Renal cortical epithelial cell (primary cell): ENCODE measurements around the gene ARSB. TPM values are rescaled to one million over a fixed set of nuclear protein-coding genes. Genes with fewer than 3 reads are reported as not detected.
A peak's percentile ranks its signal among the peaks of the same experiment; 100 is the strongest.
"Not testable (repeated sequence)": the region's sequence is repeated elsewhere in the genome, so short reads cannot be mapped to it uniquely, and the experiment has no call there.

ENCODE experiments used
- DNase-seq: peaks from one replicate; pipeline ENCODE4 v3.0.0-alpha.2; 2011; ENCODE audit warnings: low read depth
- total RNA-seq: library from RNA; depleted of rRNA; stranded (reverse); fragments of >200 nt; gene quantifications from 2 replicates; pipeline ENCODE4 v1.2.3, GENCODE V29; 2014

ARSB gene
- total RNA-seq, 1 donor from 2014 or later, result 19.5 TPM

DNA sequence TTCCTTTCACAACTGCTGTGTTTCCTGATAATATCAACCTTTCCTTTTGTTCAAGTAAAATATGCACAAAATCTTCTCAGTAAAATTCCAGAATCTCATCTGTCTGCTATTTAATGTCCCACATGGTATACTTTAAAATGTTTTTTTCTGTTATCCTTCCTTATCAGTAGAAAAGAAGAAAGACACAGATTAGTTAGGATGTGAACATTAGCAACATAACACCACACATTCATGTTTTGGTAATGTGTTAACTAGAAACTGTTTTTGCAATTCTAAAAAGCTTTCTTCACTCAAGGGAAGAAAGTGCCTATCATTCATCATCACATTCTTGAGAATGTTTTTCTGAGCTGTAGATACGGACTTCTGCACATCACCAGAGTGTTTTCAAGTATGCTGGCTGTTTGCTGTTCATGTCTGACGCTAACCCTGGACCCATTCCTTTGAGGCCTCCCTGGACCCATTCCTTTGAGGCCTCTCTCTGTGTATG, 10.5 kb upstream of the ARSB start:
- no peak for DNase-seq

DNA sequence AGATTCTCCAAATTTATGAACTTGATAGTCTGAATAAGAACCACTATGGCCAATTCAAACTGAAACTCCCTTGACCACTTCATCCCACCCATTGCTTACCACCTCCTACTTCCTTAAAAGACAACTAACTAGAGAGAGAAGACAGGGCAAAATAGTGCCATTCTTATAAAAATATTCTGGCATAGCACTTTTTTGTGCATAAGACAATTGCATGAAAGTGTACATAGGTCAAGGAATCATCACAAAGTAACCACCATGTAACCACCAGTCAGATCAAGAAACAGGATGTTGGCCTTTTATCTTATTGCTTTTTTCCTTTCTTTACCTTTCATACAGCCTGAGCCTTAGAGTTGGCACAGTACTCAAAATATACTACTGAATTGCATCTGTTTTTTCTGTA, 8.1 kb upstream of the ARSB start:
- no peak for DNase-seq

DNA sequence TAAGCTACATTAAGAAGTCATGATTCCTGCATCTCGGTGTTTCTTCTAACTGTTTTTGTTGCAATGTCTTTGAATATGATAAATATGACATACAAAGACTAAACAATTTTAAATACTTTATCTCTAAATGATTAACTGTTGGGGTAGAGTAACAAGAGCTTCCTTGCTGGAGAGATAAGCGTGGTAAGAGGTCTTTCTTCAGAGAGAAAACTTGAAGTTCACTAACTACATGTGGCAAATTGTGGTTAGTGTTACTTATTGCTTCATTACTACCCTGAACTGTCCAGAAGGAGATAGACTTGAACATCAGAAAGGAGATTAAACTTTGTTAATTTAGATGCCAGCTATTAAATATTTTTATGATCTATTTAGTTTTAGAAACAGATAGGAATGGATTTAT, 7.0 kb upstream of the ARSB start:
- no peak for DNase-seq

DNA sequence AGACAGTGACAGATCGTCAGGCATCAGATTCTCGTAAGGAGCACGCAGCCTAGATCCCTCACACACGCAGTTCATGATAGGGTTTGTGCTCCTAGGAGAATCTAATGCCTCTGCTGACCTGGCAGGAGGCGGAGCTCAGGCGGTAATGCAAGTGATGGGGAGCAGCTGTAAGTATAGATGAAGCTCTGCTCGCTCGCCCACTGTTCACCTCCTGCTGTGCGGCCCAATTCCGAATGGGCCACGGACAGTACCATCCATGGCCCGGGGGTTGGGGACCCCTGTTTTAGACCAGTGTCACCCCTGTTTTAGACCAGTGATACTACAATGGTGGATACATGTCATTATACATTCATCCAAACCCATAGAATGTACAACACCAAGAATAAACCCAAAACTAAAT, 4.0 kb upstream of the ARSB start:
- no peak for DNase-seq

DNA sequence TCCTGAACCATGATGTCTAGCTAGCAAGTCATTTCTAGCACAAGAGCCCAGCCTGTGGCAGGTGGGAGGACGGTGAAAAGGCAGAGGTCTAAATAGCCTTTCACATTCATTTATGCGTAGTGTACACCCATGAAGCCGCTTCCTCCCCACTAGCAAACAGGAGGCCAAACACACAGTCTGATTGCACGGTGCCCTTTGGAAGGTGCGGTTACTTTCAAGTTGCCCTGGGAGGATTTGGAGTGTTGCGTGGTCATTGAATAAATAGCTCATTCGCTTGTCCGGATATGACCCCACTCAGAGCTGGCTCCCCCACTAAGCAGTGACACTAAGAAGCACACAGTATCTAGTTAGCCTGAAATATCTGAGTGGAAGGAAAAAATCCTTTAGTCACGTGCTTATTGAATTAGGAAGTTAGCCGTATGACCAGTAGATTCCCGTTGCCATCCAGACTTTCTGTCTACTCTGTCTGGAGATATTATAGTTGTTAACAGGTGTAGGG, 664 bp upstream of the ARSB start:
- peak; percentile 87 for DNase-seq

DNA sequence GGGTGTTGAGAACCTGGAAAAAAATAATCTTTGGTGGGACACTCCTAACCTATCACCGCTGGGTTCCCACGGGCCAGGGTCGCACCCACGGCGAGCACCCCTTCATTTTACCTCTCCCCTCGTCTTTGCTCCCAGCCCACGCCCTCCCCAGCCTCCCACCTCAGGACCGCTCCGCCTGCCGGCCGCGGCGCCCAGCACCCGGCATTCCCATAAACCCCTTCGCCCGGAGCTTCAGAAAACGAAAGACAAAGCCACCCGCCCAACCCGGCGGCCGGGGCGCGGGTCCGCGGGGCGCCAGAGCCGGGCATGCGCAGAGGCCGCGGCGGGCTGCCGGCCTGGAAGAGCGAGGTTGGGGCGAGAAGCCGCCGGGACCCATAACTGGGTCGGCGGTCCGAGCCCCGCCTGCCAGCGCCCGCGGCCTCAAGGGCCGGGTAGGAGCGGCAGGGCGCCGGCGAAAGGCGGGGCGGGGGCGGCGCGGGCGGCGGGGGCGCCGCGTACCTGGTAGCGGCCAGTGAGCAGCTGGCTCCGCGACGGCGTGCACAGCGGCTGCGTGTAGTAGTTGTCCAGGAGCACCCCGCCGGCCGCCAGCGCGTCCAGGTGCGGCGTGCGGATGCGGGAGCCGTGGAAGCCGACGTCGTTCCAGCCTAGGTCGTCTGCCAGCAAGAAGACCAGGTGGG, 533 bp downstream of the ARSB start:
- peak; percentile 60 for DNase-seq

DNA sequence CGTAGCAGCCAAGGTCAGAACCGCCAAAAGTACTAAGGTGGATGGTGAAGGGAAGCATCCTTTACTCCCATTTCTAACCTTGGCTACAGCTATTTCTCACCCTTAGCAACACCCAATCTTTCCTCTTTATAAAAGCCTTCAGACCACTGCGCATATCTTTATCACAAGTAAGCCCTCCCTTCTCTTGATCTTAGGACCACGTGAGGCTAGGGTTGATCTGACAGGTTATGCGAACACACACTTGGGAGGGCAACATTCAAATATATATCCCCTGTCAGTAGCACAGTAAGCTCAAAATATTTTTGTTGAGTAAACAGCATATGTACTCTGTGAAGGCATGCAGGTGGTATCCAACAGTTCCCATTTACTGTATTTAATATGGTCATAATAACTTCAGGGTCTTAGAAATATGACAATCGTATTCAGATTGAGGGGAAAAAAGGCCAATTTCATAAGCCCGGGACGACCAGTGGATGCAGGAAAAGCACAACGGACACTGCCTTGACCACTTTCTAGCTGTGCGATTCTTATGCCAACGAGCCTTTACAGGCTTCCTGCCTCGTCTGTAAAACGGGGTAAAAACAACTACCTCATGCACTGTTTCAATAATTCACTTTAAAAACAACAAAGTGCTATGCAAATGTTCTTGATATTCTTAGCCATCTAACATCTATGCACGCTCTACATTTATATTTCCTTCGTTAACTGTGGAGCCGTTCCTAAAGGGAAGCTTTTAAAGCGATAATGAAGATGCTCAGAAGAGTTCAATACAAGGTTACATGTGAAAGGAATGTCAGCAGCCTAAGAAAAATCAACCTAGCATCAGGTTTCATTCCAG, 1.3 kb downstream of the ARSB start:
- DNase-seq, result peak; percentile 46

DNA sequence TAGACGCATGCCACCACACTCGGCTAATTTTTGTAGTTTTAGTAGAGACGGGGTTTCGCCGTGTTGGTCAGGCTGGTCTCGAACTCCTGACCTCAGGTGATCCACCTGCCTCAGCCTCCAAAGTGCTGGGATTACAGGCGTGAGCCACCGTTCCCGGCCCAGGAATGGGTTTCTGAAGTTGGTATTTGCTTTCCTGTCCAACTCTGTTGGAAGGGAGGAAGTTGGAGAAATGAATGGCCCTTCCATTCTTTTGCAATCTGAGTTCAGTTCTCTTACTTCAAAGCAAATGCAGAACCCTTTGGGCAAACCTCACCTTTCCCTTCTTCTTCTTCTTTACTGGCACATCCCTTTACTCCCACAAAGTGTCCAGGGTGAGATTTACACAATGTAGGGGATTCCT, 1.9 kb downstream of the ARSB start:
- not testable (repeated sequence) for DNase-seq

DNA sequence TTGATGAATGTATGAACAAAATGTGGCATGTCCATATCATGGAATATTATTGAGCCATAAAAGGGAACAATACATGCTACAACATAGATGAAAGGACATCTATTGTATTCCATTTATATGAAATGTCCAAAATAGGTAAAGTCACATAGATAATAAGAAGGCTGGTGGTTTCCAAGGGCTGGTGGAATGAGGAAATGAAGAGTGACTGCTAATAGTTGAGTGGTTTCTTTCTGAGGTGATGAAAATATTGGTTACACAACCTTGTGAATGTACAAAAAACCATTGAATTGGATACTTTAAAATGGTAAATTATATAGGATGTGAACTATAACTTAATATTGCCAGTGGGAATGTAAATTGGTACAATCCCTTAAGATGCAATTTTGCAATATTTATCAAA, 5.2 kb downstream of the ARSB start:
- DNase-seq, result peak; percentile 66

DNA sequence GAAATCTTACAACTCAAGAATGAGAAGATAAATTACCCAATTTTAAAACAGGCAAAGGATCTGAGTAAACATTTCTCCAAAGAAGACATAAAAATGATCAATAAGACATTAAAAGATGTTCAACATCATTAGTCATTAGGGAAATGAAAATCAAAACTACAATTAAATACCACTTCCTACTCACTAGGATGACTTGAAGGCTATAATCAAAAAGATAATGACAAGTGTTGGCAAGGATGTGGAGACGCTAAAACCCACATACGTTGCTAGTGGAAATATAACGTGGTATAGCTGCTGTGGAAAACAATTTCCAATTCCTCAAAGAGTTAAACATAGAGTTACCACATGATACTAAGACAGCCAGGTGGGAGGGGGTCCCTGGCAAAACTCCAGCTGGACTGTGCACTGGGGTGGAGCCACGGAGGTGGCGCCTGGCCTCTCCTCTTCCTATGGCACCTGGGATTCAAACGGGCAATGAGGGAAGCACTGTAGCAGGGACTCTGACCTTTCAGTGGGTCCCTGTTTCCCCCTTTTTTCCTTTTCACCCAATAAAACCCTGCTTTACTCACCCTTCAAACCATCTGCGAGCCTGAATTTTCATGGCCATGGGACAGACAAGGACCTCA, 5.9 kb downstream of the ARSB start:
- DNase-seq, result no peak

DNA sequence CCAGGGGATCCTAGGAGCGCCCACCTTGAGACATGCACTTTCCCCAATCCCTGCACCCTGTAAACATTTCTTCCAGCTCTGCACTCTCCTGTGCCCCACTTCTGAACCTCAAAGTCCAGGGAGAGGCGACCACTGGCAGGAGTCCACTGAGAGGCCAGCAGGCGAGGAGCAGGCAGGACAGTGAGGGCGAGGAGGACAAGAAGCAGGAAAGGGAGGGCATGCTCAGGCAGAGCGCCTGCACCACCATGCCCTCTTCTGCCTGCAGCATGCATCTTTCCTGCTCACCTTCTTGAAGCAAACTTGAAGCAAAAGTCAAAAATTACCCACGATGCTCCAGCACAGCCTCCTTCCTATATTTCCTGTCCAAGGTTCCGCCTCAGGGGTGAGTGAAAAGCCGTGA, 10.1 kb downstream of the ARSB start:
- DNase-seq, result no peak

DNA sequence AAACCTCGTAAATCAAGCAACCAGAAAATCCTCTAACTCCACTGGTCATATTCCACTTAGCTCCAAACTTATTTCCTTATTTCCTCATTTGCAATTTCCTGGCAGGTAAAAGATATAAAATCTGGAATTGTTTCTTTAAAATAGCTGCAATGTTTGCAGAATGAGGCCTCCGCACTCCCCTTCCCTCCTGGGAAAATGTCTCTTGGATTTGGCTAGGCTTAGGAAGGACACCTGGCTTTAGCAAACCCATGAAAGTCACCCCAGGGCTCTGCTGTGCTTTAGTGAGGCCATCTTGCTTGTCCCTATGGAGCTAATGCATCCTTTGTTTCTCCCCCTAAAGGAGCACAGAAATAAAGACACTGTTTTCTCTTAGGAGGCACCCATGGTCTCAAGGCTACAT, 10.5 kb downstream of the ARSB start:
- no peak for DNase-seq

DNA sequence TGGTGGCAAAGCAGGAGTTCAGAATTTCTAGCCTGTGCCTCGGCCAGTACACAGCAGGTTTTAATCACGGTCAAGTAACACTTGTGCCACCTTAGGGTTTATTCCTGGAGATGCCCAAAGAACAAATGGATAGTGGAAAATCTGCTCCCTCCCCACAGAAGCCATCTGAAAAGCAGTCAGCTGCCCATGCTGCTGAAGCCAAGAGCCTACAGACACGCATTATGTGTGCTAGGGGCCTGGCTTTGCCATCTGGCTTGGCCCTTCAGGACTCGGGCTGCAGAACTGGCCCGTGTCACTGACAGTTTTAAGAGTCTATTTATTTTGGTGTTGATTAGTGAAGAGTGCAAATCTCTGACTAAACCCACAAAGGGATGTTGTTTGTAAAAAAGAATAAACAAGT, 11.1 kb downstream of the ARSB start:
- no peak for DNase-seq

DNA sequence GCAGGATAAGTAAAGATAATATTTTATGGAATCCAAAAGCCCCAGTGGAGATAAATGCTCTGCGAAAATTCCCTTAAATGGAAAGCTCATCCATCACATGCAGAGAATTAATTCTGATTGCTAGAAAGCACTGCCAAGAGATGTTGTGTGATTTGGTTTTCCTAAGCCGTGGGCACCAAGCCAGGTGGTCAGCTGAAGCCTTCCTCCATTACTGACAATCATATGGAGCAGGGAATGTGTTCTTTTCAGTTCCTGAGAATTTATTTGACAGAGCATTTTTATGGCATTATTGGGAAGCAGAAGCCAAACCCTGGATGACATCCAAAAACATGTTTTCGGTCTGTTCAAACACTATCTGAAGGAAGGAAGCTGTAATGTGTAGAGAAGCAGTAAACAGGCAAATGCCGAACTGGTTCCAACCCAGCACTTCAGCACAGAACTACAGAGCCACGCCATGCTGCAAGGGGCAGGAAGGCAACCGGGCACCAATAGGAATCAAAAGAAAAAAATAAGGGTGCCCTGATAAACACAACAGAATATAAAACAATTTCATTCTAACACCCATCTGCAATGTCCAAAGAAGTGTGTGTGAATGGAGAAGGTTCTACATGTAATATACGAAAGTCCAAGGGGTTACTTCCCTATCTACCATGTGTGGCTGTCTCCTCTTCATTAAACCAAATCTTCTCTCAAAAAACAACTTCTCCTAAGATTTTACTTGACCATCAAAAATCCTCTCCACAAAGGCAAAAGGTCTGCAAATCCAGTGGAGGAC, 12.3 kb downstream of the ARSB start:
- peak; percentile 25 for DNase-seq

DNA sequence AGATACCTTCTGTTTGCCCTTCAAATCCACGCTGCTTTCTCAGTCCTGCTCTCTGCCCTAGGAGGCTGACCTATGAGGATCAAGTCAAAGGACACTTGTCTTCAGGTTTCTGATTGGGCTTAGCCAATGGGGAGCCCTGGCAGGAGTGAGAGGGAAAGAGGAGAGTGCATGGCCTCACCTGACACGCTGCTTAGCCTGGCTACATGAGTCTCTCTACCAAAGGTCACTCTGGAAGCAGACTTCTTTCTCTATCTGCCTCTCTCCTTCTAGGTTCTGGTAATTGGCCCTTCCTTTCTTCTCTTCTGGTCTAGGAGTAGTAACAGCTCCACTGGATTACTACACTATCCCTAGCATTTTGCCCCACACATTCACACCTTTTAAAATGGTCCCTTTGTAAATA, 13.1 kb downstream of the ARSB start:
- no peak for DNase-seq

DNA sequence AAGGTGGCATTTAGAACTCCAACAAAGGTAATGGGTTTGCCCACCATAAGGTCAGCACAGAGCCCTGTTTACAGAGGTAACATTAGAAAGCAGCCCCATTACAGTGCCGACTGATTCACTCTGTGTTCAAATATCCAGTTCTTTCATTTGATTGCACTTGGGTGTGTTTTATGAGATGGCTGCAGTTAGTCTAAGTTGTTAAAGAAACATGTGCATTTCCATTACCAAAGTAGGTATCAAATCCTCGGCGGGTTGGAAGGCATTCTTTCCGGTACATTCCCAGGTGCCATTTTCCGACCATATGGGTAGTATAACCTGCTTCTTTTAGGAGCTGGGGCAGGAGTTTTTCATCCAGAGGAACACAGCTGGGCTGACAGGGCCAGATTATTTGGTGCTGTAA, 16.3 kb downstream of the ARSB start:
- DNase-seq, result no peak

DNA sequence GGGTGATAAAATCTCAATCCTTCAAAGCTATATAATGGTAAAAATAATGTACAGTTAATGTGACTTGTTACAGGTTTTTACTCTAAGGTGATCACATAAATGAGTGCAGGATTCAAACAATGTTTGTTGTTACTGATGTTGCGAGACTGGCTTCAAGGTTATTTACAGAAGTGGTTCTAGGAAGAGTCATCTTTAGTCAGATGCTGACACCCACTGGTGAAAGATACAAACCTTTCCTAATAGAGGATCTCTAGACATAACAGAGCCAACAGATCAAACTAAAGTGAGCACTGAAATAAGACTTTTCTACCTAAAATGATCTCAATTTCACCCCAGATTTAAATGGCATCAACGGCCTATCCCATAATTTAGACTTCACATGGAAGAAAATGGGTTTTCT, 20.2 kb downstream of the ARSB start:
- DNase-seq, result peak; percentile 83

DNA sequence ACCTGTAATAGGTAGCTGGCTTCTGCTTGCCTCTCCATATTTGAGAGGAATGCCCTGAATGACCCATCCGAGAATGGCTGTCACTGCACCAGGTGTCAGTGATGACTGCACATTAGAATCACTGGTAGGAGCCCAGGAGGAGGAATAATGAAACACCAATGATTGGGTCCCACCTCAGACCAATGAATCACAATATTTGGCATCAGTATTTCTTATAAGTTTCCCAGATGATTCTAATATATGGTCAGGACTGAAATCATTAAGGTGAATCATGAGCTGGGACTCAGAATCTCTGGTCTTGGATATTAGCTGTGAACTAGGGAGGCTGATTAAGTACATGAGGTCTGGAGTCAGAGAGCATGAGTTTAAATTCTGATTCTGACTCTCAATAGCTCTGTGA, 23.4 kb downstream of the ARSB start:
- no peak for DNase-seq

DNA sequence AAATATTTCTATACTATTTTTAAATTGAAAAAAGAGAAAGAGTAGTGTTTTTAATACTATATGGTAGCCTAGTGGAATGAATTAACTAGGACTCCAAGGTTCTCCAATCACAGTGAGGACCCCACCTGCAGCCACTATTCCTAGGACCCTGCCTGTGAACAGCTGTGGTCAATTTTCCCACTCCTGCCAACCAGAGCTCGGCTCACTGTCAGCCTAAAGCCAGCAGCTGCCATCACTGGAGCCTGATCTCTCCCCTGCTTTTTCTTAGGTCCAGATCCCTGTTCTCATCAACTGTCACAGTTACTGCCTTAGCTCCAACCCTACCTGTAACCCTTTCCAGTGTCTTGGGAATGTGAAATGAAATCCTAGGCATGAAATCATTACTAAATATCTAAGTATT, 25.3 kb downstream of the ARSB start:
- no peak for DNase-seq

DNA sequence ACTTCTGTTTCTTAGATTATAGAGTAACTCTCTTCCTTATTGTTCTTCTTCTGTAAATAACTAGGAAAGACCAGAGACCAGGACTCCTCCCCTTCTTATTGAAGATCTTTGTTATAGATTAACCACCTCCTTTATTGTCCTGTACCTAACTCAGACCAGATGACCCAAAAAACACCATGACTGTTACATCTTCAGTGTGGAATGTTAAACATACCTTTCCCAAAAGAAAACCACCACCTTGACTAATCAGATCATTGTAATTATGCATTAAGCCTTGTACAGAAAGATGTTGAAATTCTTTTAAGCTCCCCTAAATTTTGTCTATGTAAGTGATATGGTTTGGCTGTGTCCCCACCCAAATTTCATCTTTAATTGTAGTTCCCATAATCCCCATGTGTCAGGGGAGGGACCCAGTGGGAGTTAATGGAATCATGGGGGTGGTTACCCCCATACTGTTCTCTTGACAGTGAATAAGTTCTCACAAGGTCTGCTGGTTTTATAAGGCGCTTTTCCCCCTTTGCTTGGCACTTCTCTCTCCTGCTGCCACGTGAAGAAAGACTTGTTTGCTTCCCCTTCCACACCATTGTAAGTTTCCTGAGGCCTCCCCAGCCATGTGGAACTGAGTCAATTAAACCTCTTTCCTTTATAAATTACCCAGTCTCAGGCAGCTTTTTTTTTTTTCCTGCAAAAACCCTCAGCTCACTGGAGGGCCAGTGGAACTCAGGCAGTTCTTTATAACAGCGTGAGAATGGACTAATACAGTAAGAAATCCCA, 26.3 kb downstream of the ARSB start:
- peak; percentile 94 for DNase-seq

DNA sequence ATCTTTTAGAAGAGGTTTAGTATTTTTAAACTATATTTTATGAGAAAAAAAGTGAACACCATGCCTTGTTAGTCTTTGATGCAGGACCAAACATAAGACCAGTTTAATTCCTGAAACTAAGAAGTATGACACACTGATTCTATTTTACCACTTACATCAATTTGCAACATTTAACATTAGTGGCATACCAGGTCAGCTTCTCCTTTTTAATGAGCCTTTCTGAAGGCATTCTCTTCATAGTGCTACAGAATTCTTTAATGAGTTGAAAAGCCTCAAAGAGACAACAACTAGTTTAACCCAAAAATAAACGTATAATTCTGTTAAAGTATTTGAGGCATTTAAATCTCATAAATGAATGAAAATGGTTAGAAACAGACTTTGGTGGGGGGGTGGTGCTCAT, 28.2 kb downstream of the ARSB start:
- DNase-seq, result no peak
